ENCODE results near the gene CTBP2. TPM values are rescaled to one million over a fixed set of nuclear protein-coding genes. Genes with fewer than 3 reads are reported as not detected.

Gene CTBP2
- total RNA-seq, 1 experiment from 2014 or later = 233 TPM

DNA sequence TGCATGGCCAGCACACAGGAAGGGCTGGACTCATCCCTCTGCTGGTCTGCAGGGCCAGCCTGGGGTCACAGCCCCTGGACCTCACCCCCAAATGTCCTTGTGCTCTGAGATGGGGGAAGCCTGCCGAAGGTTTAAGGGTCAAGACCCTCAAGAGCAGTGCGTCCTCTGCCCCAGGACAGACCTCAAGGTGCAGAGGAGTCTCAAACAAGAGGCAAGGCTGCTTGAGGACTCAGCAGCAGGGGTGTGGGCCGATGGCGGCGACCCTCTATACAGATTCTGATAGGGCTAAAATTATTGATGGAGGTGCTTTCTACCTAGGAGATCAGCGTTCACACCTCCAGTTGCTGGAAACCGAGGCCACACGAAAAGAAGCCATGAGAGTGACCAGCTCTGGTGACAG, 137.7 kb downstream of the CTBP2 start:
- Histone ChIP-seq H3K27me3 (ENCODE audit: control insufficient read depth, insufficient read depth, low read length) (no peaks in the 10 kb centered on the region), H3K36me3 (replicated peaks; ENCODE audit: control insufficient read depth, insufficient read depth, low read length) (peaks cover 11% of the 10 kb centered on the region), H3K4me3 (ENCODE audit: insufficient read depth, low read depth, low read length) (no peak overlapping the region)
- no peak for DNase-seq

DNA sequence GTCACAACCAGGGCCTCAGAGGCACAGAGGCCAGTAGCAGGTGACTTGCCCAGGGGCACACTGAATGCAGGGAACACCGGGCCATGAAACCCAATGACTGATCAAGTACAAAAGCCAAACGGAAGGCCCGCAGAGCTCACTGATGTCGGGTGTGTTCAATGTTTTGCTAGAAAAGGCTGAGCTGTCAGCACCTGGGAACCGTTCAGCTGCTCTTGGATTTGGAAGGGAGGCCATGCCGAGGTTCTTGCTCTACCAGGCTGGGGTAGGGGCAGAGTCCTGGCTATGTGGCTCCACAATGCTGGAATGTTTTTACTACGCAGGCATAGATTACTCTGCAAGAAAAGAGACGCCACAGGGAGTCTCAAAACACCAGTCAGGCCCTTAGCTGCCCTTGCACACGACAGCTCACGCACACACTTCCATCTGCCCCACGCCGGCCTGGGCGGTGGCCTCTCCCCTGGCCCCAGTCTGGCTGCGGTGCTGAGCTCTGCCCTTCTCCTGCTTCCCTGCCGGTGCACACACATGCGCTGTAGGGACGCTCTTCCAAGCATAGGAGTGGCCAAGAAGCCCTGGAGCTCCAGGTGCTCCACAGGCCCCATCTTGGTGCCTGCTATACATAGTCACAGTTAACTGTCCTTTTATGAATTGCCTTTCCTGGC, 138.5 kb downstream of the CTBP2 start:
- Histone ChIP-seq H3K27me3 (ENCODE audit: control insufficient read depth, insufficient read depth, low read length) (no peaks in the 10 kb centered on the region), H3K4me3 (ENCODE audit: insufficient read depth, low read depth, low read length) (no peak overlapping the region), H3K36me3 (replicated peaks; ENCODE audit: control insufficient read depth, insufficient read depth, low read length) (peaks cover 11% of the 10 kb centered on the region)
- DNase-seq = no peak

DNA sequence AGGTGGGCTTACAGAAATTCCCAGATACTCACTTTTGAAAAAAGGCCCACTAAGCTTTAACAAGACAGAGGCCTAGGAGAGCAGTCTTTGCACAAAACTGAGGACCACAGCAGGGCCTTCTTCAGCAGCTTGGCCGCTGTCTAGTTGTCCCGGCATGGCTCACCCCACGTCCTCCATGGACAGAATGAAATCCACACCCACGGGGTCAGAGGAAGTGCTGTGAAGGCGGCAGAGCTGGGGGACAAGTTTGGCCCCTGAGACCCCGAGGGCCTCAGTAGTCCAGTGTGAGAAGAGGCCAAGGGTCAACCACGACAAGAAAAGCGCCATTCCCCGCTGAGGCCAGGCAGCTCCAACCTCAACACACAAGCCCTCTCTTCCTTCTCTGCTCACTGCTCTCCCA, 139.5 kb downstream of the CTBP2 start:
- DNase-seq = no peak
- H3K36me3 ChIP-seq (replicated peaks; ENCODE audit: control insufficient read depth, insufficient read depth, low read length) = peaks cover 14% of the 10 kb centered on the region
- H3K27me3 ChIP-seq (ENCODE audit: control insufficient read depth, insufficient read depth, low read length) = no peaks in the 10 kb centered on the region
- no peak overlapping the region for H3K4me3 ChIP-seq (ENCODE audit: insufficient read depth, low read depth, low read length)

DNA sequence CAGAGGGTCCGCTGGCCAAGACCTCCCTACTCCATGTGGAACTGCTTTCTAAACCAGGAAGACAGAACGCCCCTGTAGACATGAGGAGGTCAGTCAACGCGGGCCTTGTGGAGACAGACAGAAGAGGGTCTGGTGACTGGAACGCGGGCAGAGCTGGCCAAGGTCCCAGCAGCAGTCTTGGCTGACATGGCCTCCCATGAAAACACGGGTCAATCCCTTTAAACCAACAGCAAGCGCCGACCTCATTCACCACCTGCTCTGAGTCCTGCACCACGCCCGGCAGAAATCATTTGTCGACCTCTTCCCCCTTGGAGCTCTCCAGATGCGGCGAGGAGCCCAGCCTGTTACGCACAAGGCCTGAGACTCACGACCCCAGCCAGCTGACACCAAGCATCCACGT, 140.0 kb downstream of the CTBP2 start:
- no peak overlapping the region for H3K4me3 ChIP-seq (ENCODE audit: insufficient read depth, low read depth, low read length)
- H3K27me3 ChIP-seq (ENCODE audit: control insufficient read depth, insufficient read depth, low read length) = no peaks in the 10 kb centered on the region
- peaks cover 12% of the 10 kb centered on the region for H3K36me3 ChIP-seq (replicated peaks; ENCODE audit: control insufficient read depth, insufficient read depth, low read length)
- DNase-seq = no peak

DNA sequence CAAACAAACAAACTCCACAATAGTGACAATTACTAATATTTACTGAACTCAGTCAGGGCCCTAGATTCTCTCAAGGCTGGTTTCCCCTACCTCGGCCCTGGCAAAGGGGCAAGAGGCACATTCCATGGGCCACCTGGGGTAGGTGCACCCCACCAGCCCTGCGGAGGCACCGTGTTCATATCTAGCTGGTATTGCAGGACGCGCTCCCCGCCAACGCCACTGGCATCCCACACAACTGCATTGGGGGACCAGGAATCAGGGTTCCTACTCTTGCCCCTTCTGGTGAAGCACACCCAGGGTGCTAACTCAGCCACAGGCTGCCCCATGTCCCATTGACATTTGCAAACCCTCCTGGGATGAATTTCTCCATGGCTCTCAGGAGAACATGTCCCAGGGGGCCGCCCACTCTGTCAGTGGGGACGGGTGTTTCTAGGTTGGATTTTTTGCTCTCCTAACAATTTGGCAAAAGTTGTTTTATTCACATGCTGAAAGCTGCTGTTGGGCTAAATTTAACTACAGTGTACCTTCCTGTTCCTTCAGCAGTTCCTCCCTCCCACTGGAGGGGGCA, 141.7 kb downstream of the CTBP2 start:
- Histone ChIP-seq H3K27me3 (ENCODE audit: control insufficient read depth, insufficient read depth, low read length) (no peaks in the 10 kb centered on the region), H3K36me3 (replicated peaks; ENCODE audit: control insufficient read depth, insufficient read depth, low read length) (peaks cover 12% of the 10 kb centered on the region)
- DNase-seq = no peak

DNA sequence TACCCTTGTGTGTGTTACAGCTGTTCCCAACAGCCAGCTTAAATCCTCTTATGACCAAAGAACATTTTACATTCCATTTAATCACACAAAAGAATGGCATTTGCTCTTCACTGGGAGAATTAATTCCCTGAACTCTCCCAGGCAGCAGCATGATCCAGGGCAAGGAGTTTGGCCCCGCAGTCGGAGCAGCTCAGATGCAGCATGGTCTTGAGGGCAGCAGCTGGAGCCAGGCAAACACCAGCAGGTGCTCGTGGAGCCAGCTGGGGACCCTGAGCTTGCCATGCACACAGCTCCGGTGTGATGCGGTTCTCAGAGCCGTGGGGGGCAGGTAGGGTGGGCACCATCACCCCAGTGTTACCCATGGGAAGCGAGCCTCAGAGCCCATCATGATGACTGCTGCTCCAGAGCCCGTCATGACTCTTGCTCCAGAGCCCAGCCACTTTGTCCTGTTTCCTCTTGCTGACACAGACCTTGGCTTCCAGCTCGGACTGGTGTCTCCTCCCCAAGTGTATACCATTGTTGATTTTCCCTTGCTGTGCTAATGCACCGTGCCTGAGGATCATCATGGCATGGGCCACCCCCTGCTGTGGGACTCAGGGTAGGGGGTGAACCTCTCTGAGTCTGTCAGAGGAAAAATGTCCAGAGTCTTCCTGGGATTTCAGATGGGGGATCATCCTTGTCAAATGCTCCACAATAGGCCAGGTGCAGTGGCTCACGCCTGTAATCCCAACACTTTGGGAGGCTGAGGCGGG, 142.6 kb downstream of the CTBP2 start:
- no peak for DNase-seq
- Histone ChIP-seq H3K27me3 (ENCODE audit: control insufficient read depth, insufficient read depth, low read length) (no peaks in the 10 kb centered on the region), H3K4me3 (ENCODE audit: insufficient read depth, low read depth, low read length) (no peak overlapping the region), H3K36me3 (replicated peaks; ENCODE audit: control insufficient read depth, insufficient read depth, low read length) (peaks cover 12% of the 10 kb centered on the region)

More for the DNA sequence above, 141.7 kb downstream of the CTBP2 start:
- no peak overlapping the region for H3K4me3 ChIP-seq (ENCODE audit: insufficient read depth, low read depth, low read length)

DNA sequence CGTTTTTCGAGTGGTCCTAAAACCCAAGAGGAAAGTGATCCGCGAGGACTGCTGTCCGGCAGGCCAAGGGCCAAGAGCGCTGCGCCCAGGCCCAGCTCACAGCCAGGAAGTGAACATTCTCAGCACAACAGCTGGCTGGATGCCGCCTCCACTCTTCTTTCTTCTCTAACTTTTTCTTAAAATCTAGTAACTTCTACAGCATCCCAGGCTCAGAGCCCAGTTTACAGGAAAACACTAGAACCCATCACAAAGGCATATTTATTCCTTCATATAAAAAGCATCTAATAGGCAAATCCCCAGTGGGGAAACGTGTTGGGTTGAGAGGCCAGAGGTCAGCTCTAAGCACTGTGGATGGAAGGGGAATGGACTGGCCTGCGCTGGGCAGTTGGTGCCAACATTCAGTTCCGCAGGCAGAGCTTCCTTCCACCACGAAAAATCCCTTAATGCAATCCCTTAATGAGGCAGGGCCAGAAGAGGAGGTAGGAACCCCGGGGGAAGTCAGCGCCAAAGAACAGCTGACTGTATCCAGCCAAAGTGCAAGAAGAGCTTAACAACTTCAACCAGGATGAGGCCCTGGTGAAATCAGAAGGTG, 143.7 kb downstream of the CTBP2 start:
- no peak for DNase-seq
- H3K27me3 ChIP-seq (ENCODE audit: control insufficient read depth, insufficient read depth, low read length) = no peaks in the 10 kb centered on the region
- no peak overlapping the region for H3K4me3 ChIP-seq (ENCODE audit: insufficient read depth, low read depth, low read length)

DNA sequence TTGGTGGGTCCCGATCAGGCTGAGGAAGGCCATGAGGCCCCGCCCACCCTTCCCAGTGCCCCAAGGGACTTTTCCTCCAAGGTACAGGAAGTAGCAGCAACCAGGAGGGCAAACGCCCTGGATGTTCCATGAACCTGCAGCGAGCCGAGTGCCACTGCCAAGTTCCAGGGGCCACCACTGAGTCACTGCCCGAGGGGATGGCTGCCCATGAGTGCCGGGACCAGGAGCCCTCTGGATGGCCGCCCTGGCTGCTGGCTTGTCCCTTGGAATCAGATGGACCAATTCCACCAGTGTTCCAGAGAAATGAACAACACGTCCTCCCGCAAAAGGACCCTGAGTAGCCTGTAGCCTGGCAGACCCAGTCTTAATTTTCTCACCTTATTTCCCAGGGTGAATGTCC, 144.2 kb downstream of the CTBP2 start:
- no peaks in the 10 kb centered on the region for H3K27me3 ChIP-seq (ENCODE audit: control insufficient read depth, insufficient read depth, low read length)
- no peak overlapping the region for H3K4me3 ChIP-seq (ENCODE audit: insufficient read depth, low read depth, low read length)
- peaks cover 12% of the 10 kb centered on the region for H3K36me3 ChIP-seq (replicated peaks; ENCODE audit: control insufficient read depth, insufficient read depth, low read length)
- DNase-seq = no peak

More for the DNA sequence above, 143.7 kb downstream of the CTBP2 start:
- H3K36me3 ChIP-seq (replicated peaks; ENCODE audit: control insufficient read depth, insufficient read depth, low read length) = peaks cover 14% of the 10 kb centered on the region

DNA sequence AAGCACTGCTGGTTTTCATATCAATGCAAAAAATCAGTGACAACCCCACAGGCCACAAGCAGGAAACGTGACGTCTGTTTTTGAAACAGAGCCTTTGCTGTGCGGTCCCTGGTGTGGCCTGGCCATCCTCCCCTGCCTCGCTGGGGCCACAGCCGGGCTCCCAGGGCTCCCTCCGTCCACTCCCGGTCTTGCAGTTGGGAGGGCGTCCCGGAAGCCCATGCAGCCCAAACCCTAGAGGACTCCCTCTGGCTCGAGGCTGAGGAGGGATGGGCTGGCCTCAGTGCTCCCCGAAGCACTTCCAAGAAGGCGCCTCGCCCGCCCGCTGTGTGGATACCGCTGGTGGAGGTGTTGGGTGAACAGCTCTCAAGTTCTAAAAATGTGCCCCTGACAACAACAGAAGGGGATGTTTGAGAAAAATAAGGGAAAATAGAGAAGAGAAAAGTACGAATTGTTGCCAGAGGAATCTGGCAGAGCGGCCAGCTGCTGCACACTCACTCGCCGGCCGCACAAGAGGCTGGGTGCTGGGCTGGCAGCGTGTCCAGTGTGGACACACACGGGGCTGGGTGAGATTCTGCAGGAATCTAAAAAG, 144.9 kb downstream of the CTBP2 start:
- Histone ChIP-seq H3K4me3 (ENCODE audit: insufficient read depth, low read depth, low read length) (no peak overlapping the region), H3K27me3 (ENCODE audit: control insufficient read depth, insufficient read depth, low read length) (no peaks in the 10 kb centered on the region), H3K36me3 (replicated peaks; ENCODE audit: control insufficient read depth, insufficient read depth, low read length) (peaks cover 8% of the 10 kb centered on the region)
- no peak for DNase-seq

DNA sequence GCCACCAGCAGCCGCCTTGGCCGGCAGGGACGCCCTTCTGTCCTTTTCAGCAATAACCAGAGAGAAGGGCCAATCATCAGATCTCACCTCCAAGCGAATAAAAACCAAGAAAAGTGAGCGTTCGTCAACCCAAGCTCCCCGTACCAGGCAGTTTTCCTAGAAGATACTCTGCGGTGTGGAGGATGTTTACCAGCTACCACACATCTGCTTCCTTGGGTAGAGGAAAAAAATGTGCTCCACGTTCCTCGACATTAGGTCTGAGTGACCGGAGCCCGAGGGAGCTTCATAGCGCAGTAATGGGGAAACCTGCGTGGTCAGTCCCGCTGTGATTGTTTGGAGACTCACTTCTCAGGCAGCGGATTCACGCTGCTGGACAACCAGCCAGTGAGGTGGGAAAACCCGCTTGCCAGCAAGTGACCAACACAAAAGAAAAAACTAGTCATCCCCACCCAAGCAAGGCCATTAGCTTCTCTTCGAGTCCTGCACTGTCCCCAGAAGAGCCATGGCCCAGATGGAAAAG, 145.5 kb downstream of the CTBP2 start:
- H3K36me3 ChIP-seq (replicated peaks; ENCODE audit: control insufficient read depth, insufficient read depth, low read length) = peaks cover 8% of the 10 kb centered on the region
- H3K4me3 ChIP-seq (ENCODE audit: insufficient read depth, low read depth, low read length) = no peak overlapping the region
- H3K27me3 ChIP-seq (ENCODE audit: control insufficient read depth, insufficient read depth, low read length) = no peaks in the 10 kb centered on the region
- no peak for DNase-seq

DNA sequence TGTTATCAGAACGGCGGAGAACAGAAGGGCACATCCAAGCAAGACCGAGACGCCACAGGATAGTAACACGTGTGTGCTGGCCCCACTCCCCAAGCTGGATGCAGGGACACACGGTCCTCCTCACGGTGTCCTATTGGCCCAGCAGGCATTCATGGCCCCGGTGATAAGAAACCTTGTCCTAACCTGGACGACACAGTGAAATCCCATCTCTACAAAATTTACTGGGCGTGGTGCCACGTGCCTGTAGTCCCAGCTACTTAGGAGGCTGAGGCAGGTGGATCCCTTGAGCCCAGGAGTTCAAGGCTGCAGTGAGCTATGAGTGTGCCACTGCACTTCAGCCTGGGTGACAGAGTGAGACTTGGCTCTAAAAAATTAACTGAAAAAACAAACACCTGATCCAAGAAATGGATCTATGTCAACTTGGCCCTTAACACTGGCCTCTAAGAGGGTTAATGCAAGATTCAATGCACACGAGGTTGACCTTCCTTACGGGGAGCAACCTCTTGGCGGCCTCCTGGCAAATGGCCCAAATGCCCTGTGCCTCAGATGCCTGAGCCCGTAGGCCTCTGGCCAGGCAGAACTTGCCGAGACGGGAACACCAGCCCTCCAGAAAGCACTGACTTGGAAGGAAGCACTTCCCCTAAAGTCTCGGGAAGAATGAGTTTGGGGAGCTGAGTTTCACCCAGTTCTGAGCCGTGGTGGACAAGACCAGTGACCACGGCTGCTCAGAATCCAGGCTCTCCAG, 146.1 kb downstream of the CTBP2 start:
- H3K4me3 ChIP-seq (ENCODE audit: insufficient read depth, low read depth, low read length) = no peak overlapping the region
- DNase-seq = no peak
- H3K27me3 ChIP-seq (ENCODE audit: control insufficient read depth, insufficient read depth, low read length) = no peaks in the 10 kb centered on the region
- H3K36me3 ChIP-seq (replicated peaks; ENCODE audit: control insufficient read depth, insufficient read depth, low read length) = peaks cover 8% of the 10 kb centered on the region

DNA sequence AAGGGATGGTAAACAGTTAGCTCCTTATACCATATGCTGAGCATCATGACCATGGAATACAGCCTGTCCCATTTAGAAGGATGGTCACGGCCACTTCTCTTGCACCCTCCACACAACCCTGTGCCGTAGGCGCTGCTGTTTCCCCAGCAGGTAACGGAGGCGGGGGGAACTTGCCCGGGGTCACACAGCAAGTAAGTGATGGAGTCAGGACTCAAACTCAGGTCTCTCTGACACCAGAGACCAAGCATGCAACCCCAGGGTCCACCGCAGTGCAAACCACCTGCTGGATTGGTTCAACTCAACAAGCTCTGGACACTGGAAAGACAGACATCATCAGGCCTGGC, 146.9 kb downstream of the CTBP2 start:
- H3K36me3 ChIP-seq (replicated peaks; ENCODE audit: control insufficient read depth, insufficient read depth, low read length) = peaks cover 8% of the 10 kb centered on the region
- no peak for DNase-seq
- no peak overlapping the region for H3K4me3 ChIP-seq (ENCODE audit: insufficient read depth, low read depth, low read length)
- no peaks in the 10 kb centered on the region for H3K27me3 ChIP-seq (ENCODE audit: control insufficient read depth, insufficient read depth, low read length)

DNA sequence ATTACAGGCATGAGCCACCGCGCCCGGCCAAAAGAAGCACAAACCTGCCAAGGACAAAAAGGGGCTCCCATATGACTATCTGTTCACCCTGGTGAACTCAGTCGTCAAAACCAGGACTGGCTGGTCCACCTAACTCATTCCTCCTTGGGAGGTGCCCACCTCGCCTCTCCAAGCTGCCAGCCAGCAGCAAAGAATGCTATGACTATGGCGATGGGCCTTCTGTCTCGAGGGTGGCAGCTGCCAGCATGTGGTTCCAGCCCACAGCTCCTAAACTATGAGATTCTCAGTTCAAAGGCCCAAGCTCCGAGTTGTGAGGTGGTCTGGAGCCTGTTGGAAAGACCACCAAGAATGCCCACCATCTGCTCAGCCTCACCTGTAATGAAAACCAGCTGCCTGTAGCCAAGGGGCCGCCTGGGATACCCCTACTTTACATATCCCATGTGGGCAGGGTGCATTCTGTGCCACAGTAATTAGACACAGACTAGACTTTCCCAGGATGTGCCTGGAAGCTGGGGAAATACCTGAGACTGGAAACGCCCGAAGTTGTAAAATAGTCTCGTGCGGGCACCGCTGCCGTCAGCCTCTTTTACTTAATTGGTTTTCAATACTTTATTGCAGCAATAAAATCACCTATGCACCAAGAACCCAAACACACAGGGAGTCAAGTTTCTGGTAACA, 147.4 kb downstream of the CTBP2 start:
- Histone ChIP-seq H3K4me3 (ENCODE audit: insufficient read depth, low read depth, low read length) (no peak overlapping the region), H3K27me3 (ENCODE audit: control insufficient read depth, insufficient read depth, low read length) (no peaks in the 10 kb centered on the region), H3K36me3 (replicated peaks; ENCODE audit: control insufficient read depth, insufficient read depth, low read length) (peaks cover 10% of the 10 kb centered on the region)
- no peak for DNase-seq
